Measurements from ENCODE around the gene COL5A1. TPM values are rescaled to one million over a fixed set of nuclear protein-coding genes. Genes with fewer than 3 reads are reported as not detected.
"Not testable (repeated sequence)": the region's sequence is repeated elsewhere in the genome, so short reads cannot be mapped to it uniquely, and the experiment has no call there.

Gene COL5A1
- polyA plus RNA-seq, 5 donors = 130 to 279 (median 160) TPM

DNA sequence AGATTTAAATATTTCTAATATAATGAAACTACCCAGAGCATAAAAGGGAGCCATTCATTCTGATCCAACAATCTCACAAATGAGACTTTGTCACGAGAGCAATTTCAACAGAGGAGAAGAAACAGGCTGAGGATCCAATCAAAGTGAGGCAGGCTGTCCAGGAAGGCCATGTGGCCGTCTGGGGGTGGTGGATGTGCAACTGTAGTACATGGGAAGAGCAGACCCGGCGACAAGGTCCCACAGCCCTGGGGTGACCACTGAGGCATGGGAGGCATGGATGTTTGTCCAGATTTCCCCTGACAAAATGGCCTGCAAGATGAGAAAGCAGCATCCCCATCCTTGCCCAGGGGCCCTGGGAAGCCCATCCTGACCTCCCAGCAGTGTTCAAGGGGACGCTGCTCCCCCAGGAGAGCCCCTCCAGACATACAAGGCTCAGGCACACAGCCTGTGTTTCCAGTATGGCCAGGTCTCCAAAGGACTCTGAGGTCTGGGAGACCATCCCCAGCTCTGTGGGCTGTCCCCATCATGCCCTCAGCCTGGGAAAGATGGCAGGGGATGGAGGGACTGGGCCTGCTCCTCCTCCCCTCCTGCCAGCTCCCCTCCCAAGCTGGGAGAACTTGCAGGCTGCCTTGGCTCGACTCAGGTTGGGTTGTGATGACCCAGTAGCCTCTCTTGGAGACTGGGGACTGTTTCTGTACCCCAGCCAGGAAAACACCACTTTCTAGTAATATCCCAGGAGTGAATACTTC lies 211.5 kb downstream of the COL5A1 start:
- DNase-seq = no peak

GRCh38 chr9:134853893-134854292 lies 212.3 kb downstream of the COL5A1 start:
- DNase-seq = no peak

- no peak for DNase-seq
Measured at GRCh38 chr9:134854541-134854981, 213.0 kb downstream of the COL5A1 start.

GRCh38 chr9:134855231-134855899 lies 213.8 kb downstream of the COL5A1 start:
- DNase-seq = no peak

- no peak for DNase-seq
Measured at GRCh38 chr9:134855900-134856377, 214.3 kb downstream of the COL5A1 start.

DNA sequence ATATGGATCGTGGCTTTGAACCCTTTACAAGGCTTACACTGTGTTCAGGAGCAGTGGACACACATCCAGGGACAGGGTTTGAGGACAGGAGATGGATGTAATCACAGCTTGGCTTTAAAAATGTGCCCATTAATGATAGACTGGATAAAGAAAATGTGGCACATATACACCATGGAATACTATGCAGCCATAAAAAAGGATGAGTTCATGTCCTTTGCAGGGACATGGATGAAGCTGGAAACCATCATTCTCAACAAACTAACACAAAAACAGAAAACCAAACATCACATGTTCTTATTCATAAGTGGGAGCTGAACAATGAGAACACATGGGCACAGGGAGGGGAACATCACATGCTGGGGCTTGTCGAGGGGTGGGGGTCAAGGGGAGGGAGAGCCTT lies 215.8 kb downstream of the COL5A1 start:
- not testable (repeated sequence) for DNase-seq

- no peak for DNase-seq
Measured at GRCh38 chr9:134858051-134858841, 216.6 kb downstream of the COL5A1 start.

GRCh38 chr9:134860510-134860909 lies 218.9 kb downstream of the COL5A1 start:
- no peak for DNase-seq

GRCh38 chr9:134861595-134862334 lies 220.2 kb downstream of the COL5A1 start:
- no peak for DNase-seq

- no peak for DNase-seq
Measured at GRCh38 chr9:134863306-134863902, 221.8 kb downstream of the COL5A1 start.

DNA sequence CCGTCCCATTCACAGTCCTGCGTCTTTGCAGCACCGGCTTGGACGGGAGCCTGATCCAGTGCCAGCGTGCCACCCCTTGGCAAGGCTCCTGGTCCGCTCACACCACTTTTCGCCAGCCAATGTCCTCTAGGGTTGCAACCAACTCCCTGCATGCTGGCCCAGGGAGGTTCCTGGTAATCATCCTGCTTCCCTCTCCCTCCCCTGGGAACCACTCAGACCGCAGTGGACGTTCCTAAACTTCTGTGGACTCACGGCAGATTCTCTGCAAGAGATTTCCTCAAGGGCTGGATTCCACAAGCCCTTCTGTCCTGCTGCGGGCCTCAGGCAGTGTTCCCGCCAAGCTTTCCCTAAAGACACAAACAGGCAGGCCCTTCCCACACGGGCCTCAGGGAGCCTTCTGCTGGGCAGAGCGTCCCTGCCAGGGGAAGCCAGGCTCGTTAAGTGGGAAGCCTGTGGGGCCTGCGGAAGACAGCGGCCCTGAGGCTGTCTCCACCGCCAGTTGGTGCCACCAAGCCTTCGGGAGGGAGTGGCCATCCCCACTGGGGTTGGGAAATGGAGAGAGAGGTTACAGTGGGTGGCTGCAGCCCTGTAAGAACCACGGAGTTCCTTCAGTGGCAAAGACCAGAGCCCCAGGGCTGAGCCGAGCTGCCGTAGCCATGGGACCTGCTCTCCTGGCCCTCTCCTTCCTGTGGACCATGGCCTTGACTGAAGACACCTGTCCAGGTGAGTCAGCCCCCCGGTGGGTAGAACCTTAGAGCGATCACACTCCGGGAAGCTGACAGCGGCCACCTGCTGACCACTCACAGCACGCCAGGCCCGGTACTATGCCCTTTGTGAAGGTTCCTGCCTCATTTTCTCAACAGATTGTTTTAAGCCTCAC lies 222.6 kb downstream of the COL5A1 start:
- DNase-seq = no peak

DNA sequence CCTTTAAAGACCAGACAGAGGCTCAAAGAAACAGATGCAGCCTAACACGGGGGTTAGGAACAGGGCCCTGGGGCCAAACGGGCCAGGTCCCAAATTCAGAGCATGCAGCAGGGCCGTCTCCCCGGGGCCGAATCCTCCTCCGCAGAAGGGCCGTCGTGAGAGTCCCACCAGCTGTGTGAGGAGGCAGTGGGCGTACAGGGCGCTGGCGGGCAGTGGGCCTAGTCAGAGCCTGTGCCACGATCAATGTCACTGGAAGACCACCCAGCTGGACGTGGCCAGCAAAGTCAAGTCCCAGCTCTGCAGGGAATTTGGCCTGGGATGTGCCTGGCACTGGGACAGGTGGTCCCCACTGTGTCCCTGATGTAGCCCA lies 223.2 kb downstream of the COL5A1 start:
- DNase-seq = no peak

- no peak for DNase-seq
Measured at GRCh38 chr9:134867917-134868750, 226.5 kb downstream of the COL5A1 start.

DNA sequence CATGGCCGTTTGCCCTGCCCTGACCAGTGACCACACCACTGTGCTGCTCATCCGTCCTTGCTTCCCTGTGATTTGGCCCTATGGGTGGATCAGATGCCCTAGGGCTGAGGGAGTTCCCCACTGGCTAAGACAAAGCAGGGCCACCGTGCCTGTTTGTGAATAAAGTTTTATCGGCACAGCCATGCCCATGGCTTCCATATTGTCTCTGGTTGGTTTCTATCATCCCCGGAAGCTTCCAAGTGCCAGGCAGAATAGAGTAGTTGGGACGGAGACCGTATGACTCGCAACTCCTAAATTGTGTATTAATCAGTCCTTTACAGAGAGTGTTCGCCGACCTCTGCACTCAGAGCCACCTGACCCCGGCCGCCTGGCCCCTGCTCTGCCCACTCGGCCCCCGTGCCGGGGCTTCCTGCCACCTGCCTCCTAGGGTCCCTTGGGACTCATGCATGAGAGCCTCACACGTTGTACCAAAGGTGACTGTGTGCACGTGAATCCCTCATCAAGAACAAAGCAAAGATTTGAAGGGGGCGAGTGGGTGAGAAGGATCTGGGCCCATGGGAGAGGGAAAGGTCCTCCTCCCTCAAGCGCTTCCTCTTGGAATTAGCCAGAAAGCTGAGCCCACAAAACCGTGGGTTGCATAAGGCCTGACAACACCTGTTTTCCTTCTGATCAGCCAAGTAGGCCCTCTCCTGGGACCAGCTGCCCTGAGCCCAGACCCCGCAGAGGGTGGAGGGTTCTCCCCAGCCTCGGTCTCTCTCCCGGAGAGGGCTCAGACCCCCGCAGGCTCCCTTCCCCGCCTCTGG lies 227.3 kb downstream of the COL5A1 start:
- no peak for DNase-seq

DNA sequence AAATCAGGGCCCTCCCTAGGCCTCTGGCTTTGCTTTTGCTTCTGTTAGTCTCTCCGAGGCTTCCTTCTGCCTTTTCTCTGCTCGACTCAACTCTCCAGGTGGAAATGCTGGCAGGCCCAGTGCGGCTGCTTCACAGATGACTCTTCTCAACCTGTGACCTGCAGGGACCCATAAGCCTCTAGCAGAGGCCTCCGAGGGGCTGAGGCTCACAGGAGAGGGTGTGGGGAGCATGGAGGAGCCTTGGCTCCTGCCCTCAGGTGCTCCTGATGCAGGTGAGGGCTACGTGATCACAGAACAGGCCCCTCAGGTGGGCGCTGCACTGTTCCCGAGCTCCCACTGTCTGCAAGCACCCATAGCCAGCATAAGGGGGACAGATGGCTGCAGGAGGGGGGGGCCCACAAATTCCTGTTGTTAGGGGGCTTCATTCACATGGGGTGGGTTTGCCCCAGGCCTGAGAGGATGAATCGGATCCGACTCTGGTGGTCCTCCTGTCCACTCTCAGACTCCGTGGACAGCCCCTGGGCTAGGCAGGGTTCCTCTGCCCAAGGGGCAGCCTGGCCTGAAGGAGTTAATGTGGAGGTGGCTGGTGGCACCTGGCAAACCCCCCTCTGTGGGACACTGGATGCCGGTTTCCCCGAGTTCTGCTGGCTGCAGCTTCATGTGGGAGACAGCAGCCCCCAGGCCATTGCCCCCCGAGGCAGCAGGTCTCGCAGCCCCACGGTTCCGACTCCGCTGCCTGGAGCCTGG lies 228.1 kb downstream of the COL5A1 start:
- no peak for DNase-seq

DNA sequence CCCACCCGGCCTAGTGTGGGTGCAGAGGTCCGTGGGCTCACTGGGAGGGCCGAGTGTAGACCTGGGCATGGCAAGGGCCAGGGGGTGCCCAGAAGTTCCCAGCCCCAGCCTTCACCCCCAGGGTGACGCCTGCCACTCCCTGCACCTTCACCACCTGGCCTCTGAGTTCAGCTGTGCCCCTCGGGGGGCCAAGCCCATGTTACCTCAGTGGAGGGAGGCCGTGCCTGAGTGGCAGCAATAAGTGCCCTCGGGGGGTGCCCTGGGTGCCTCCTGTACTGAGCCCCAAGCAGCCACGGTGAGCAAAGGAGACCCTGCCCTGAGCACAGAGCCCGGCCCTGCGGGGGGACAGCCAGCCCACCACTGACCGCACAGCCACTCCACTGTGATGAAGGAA lies 228.7 kb downstream of the COL5A1 start:
- no peak for DNase-seq

Measured in right lung (tissue), 5 donors.